AG04449 (cell line): Measurements from ENCODE around the gene LNX2.

Experiments used
- CTCF ChIA-PET: fragments of 350-600 bp; formaldehyde crosslinking; extraction: SDS; loops from one replicate; lab custom pipeline; 2021; ENCODE audit warnings: antibody characterized with exemption; lab: Yijun Ruan, JAX
- POLR2A ChIA-PET: fragments of 400-600, 350-600 bp; formaldehyde crosslinking; extraction: SDS; loops from one replicate; lab custom pipeline; 2020; ENCODE audit warnings: antibody characterized with exemption, inconsistent platforms; lab: Yijun Ruan, JAX
- DNase-seq: peaks from one replicate; pipeline ENCODE4 v3.0.0-alpha.2; 2010; ENCODE audit warnings: low read depth, low spot score
- H3K4me3 ChIP-seq: 2 replicates; pipeline ENCODE4 v1.5.1; 2011; ENCODE audit warnings: low read depth, mild to moderate bottlenecking, control low read depth, low read length
- TF ChIP-seq, protein P1 (sequence below): IDR thresholded peaks from one replicate; pipeline ENCODE4 v1.5.1; 2011; ENCODE audit warnings: mild to moderate bottlenecking, moderate library complexity, low read length, control low read depth, inconsistent platforms; ENCODE audit not compliant: insufficient read depth; ENCODE audit errors: missing control alignments

Gene LNX2

DNA sequence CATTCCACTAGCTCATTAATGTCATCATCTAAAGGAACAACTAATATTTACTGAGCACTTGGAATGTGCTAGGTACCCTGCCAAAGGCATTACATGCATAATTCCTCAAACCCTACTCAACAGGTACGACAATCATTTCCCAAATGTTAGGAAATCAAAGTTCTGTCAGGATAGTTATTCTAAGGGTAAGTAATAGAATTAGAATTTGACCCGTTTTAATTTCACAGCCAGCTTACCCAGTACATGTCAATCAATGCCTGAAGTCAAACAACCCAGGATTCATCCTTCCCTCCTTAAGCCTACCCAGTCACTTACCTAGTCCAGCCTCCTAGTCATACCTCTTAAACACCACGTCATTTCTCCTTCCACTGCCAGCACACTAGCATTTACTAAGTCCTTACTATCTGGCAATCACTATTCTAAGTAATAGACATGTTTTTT lies 2.4 kb downstream of the LNX2 start:
- no peak overlapping the region for H3K4me3 ChIP-seq
- ChIA-PET POLR2A (no interaction called here), CTCF (interaction anchor here (2.8 to 3.6 kb wide), 2 partner anchors 11 to 209 kb away, joined by 9 to 11 read pairs; no protein-coding TSS in a partner anchor)
- TF ChIP-seq, protein P1, sequence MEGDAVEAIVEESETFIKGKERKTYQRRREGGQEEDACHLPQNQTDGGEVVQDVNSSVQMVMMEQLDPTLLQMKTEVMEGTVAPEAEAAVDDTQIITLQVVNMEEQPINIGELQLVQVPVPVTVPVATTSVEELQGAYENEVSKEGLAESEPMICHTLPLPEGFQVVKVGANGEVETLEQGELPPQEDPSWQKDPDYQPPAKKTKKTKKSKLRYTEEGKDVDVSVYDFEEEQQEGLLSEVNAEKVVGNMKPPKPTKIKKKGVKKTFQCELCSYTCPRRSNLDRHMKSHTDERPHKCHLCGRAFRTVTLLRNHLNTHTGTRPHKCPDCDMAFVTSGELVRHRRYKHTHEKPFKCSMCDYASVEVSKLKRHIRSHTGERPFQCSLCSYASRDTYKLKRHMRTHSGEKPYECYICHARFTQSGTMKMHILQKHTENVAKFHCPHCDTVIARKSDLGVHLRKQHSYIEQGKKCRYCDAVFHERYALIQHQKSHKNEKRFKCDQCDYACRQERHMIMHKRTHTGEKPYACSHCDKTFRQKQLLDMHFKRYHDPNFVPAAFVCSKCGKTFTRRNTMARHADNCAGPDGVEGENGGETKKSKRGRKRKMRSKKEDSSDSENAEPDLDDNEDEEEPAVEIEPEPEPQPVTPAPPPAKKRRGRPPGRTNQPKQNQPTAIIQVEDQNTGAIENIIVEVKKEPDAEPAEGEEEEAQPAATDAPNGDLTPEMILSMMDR = no peak
- DNase-seq = no peak

DNA sequence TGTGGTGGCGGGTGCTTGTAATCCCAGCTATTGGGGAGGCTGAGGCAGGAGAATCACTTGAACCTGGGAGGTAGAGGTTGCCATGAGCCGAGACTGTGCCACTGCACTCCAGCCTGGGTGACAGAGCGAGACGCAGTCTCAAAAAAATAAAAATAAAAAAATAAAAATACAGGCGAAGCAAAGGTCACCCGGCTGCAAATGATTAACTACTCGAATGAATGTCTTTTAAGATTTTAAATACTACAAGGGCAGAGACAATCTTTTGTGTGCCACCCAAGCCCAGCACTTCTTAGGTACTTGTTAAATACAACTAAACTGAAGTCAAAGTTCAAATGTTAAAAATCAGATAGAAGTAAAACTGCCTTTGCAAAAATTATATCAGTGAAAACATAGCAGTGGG lies 6.7 kb downstream of the LNX2 start:
- ChIA-PET POLR2A (no interaction called here), CTCF (no interaction called here)
- no peak for DNase-seq
- TF ChIP-seq, protein P1 = no peak
- H3K4me3 ChIP-seq = no peak overlapping the region

DNA sequence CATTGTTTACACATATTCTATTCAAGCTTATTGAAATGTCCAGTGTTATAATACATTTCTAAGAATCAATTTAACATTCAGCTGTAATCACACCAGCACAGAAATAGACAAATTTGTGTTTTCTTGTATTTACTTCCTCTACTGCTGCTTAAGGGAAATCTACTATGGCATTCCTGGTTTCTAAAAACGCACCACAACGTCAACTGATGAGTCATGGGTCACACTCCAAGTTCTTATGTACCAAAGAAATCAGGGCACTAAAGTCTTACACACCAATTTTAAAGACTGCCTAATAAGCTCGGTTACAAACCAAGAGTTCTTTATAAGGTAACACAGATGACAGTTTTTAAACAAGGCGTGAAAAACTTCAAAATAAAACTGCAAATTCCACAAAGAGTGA lies 13.2 kb downstream of the LNX2 start:
- peak; percentile 28 for DNase-seq
- no peak overlapping the region for H3K4me3 ChIP-seq
- CTCF ChIA-PET = interaction anchor here (0.8 to 2.7 kb wide), 2 partner anchors 12 to 346 kb away, joined by 3 to 9 read pairs; partner anchors contain the start of gene LNX2
- POLR2A ChIA-PET = no interaction called here
- TF ChIP-seq, protein P1 = no peak

DNA sequence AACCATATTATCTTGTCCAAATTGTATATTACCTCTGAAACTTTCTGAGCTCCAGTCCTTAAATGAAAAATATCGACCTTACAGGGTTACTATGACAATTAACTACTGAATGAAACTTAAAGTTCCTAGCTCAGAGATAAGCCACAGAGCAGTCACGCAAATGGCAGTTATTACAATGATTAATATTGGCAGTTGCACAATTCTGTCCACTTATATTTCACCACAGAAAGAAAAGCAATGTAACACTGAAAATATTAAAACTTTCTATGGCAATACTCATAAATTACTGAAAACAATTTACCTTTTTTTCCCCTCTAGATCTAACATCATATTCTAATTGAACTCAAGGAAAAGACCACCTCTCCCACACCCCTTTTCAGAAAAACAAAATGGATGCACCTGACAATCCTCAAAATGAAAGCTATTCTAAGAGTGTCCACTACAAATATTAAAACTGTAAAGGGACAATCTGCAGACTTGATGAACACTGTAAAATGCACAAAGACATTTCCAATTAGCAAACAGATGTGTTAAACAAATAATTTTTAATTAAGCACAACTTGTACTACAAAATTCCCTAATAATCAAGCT lies 14.6 kb downstream of the LNX2 start:
- POLR2A ChIA-PET = no interaction called here
- CTCF ChIA-PET = interaction anchor here (1.0 to 2.7 kb wide), 3 partner anchors 14 to 244 kb away, joined by 3 to 9 read pairs (median 3); partner anchors contain the start of gene LNX2
- no peak overlapping the region for H3K4me3 ChIP-seq
- TF ChIP-seq, protein P1 = no peak
- no peak for DNase-seq

DNA sequence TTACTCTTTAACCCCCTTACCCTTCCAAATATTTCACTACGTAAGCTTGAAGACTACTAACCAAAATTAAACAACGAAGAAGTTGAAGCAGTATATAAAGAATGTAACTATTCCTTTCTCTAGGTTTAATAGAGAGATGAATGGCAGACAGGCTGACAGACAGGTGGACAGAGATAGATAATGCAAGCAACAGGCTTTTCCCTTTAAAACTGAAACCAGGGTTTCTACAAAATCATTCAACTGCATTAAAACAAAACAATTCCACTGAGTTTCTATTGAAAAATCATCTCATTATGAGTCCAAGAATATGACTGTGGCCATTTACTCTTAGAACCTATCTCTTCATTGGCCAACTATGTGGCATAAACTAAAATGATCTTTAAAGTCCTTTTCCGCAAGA lies 15.2 kb downstream of the LNX2 start:
- ChIA-PET CTCF (interaction anchor here (1.3 kb wide), 1 partner anchor 30 kb away, joined by 3 read pairs; no protein-coding TSS in a partner anchor), POLR2A (no interaction called here)
- TF ChIP-seq, protein P1 = no peak
- DNase-seq = no peak
- no peak overlapping the region for H3K4me3 ChIP-seq

DNA sequence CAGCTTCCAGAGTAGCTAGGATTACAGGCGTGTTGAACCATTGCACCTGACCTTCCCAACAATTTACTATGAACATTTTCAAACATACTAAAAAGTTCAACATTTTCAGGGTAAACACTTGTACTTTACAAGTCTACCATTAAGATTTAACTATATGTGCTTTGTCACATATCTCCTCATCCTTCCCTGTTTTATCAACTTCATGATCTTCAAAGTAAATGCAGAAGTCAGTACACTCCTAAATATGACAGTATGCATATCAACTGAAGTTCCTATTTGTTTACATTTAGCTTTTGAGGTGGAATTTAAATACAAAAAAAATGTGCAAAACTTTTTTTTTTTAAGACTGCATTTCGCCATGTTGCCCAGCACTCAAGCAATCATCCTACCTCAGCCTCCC lies 18.5 kb downstream of the LNX2 start:
- DNase-seq = no peak
- TF ChIP-seq, protein P1 = no peak
- CTCF ChIA-PET = interaction anchor here (2.6 kb wide), 1 partner anchor 69 kb away, joined by 9 read pairs; no protein-coding TSS in a partner anchor
- H3K4me3 ChIP-seq = no peak overlapping the region
- POLR2A ChIA-PET = no interaction called here
